Transverse colon (tissue), 3 donors: ENCODE measurements around the gene SLC29A1.

Experiments used
- CTCF ChIP-seq, 5 experiments: fragments of 200-600 bp in 3 of 5; fragments of 450-650 bp in 2 of 5; sonication (generic) in 3 of 5; IDR thresholded peaks; 1 replicate in 2 of 5; 2 replicates in 3 of 5; pipeline ENCODE4 v1.5.1; 2016 to 2017; ENCODE audit warnings: antibody characterized with exemption in 5 of 5, inconsistent platforms in 3 of 5, mild to moderate bottlenecking in 2 of 5, moderate library complexity in 1 of 5
- POLR2A ChIP-seq: fragments of 450-650 bp; IDR thresholded peaks from one replicate; pipeline ENCODE4 v1.6.1; 2016; ENCODE audit warnings: antibody characterized with exemption, mild to moderate bottlenecking, moderate library complexity

- TF ChIP-seq CTCF (IDR thresholded peaks at IDR 0.05) (no peak), POLR2A (no peak)
Measured at GRCh38 chr6:44273617-44274016, 50.2 kb downstream of the SLC29A1 start.
